HL-60 (cell line): ENCODE data around the gene SLC22A12.

Source experiments
- GABPA ChIP-seq: IDR thresholded peaks from 2 replicates; pipeline ENCODE4 v1.6.1; 2012; ENCODE audit warnings: low read depth
- POLR2AphosphoS5 ChIP-seq: IDR thresholded peaks from 2 replicates; pipeline ENCODE4 v1.6.1; 2012; ENCODE audit warnings: low read depth
- TF ChIP-seq, protein P1 (sequence below): IDR thresholded peaks from one replicate; pipeline ENCODE4 v1.5.1; 2011; ENCODE audit warnings: low read length, control low read depth, inconsistent platforms; ENCODE audit not compliant: insufficient read depth
- TF ChIP-seq, protein P2 (sequence below): IDR thresholded peaks from 2 replicates; pipeline ENCODE4 v1.6.1; 2012; ENCODE audit warnings: low read depth; ENCODE audit not compliant: insufficient replicate concordance

DNA sequence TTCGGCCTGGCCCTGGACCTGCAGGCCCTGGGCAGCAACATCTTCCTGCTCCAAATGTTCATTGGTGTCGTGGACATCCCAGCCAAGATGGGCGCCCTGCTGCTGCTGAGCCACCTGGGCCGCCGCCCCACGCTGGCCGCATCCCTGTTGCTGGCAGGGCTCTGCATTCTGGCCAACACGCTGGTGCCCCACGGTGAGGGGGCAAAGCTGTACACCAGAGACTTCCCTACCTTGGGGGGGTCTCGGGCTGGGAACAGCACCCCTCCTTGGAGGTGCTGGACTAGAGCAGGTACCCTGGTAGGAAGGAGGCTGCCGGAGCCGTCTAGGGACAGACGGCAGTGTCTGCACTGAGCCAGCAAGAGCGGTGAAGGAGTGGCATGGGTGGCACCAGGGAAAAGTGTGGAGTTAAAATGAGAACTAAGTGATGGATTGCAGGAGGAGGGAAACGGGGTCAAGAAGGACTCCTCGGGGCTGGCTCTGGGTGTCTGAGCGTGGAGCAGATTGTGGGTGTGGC, 8.7 kb downstream of the SLC22A12 start:
- TF ChIP-seq, protein P1, sequence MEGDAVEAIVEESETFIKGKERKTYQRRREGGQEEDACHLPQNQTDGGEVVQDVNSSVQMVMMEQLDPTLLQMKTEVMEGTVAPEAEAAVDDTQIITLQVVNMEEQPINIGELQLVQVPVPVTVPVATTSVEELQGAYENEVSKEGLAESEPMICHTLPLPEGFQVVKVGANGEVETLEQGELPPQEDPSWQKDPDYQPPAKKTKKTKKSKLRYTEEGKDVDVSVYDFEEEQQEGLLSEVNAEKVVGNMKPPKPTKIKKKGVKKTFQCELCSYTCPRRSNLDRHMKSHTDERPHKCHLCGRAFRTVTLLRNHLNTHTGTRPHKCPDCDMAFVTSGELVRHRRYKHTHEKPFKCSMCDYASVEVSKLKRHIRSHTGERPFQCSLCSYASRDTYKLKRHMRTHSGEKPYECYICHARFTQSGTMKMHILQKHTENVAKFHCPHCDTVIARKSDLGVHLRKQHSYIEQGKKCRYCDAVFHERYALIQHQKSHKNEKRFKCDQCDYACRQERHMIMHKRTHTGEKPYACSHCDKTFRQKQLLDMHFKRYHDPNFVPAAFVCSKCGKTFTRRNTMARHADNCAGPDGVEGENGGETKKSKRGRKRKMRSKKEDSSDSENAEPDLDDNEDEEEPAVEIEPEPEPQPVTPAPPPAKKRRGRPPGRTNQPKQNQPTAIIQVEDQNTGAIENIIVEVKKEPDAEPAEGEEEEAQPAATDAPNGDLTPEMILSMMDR: no peak
- TF ChIP-seq GABPA (no peak), POLR2AphosphoS5 (no peak)
- TF ChIP-seq, protein P2, sequence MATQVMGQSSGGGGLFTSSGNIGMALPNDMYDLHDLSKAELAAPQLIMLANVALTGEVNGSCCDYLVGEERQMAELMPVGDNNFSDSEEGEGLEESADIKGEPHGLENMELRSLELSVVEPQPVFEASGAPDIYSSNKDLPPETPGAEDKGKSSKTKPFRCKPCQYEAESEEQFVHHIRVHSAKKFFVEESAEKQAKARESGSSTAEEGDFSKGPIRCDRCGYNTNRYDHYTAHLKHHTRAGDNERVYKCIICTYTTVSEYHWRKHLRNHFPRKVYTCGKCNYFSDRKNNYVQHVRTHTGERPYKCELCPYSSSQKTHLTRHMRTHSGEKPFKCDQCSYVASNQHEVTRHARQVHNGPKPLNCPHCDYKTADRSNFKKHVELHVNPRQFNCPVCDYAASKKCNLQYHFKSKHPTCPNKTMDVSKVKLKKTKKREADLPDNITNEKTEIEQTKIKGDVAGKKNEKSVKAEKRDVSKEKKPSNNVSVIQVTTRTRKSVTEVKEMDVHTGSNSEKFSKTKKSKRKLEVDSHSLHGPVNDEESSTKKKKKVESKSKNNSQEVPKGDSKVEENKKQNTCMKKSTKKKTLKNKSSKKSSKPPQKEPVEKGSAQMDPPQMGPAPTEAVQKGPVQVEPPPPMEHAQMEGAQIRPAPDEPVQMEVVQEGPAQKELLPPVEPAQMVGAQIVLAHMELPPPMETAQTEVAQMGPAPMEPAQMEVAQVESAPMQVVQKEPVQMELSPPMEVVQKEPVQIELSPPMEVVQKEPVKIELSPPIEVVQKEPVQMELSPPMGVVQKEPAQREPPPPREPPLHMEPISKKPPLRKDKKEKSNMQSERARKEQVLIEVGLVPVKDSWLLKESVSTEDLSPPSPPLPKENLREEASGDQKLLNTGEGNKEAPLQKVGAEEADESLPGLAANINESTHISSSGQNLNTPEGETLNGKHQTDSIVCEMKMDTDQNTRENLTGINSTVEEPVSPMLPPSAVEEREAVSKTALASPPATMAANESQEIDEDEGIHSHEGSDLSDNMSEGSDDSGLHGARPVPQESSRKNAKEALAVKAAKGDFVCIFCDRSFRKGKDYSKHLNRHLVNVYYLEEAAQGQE: no peak
